Stomach (tissue), 4 donors: ENCODE data around the gene TBXAS1.

Experiments used
- CTCF ChIP-seq, 7 experiments: fragments of 450-650 bp in 4 of 7; fragments of 200-600 bp in 3 of 7; sonication (generic) in 3 of 7; IDR thresholded peaks; one replicate each; pipeline ENCODE4 v1.5.1; 2016 to 2019; ENCODE audit warnings: antibody characterized with exemption in 7 of 7, control low read depth in 2 of 7, mild to moderate bottlenecking in 1 of 7
- EP300 ChIP-seq: sonication (generic); formaldehyde crosslinking; IDR thresholded peaks from one replicate; pipeline ENCODE4 v1.6.1; 2017; ENCODE audit warnings: antibody characterized with exemption

- TF ChIP-seq CTCF (IDR thresholded peaks at IDR 0.05): no peak
- no peak for TF ChIP-seq EP300
Measured at GRCh38 chr7:139946533-139946932, 117.5 kb downstream of the TBXAS1 start.
